ENCODE data around the gene AGPAT2.

Gene AGPAT2

GRCh38 chr9:136659861-136660784, 27.1 kb downstream of the AGPAT2 start:
- no peak for DNase-seq

GRCh38 chr9:136658849-136659535, 28.3 kb downstream of the AGPAT2 start:
- DNase-seq: no peak

- DNase-seq: no peak
Observed at GRCh38 chr9:136657974-136658848, 29.0 kb downstream of the AGPAT2 start.

GRCh38 chr9:136656795-136657611, 30.3 kb downstream of the AGPAT2 start:
- DNase-seq: no peak

GRCh38 chr9:136656183-136656738, 31.0 kb downstream of the AGPAT2 start:
- DNase-seq: no peak

GRCh38 chr9:136655536-136656182, 31.6 kb downstream of the AGPAT2 start:
- no peak for DNase-seq

GRCh38 chr9:136654820-136655535, 32.3 kb downstream of the AGPAT2 start:
- no peak for DNase-seq

GRCh38 chr9:136653323-136654079, 33.8 kb downstream of the AGPAT2 start:
- no peak for DNase-seq

GRCh38 chr9:136651860-136652259, 35.4 kb downstream of the AGPAT2 start:
- no peak for DNase-seq

GRCh38 chr9:136650648-136651047, 36.6 kb downstream of the AGPAT2 start:
- DNase-seq: no peak

- DNase-seq: no peak
Observed at GRCh38 chr9:136650021-136650420, 37.2 kb downstream of the AGPAT2 start.

GRCh38 chr9:136648751-136649150, 38.5 kb downstream of the AGPAT2 start:
- no peak for DNase-seq

GRCh38 chr9:136646827-136647711, 40.2 kb downstream of the AGPAT2 start:
- DNase-seq: no peak

- no peak for DNase-seq
Observed at GRCh38 chr9:136645903-136646754, 41.1 kb downstream of the AGPAT2 start.

GRCh38 chr9:136645352-136645902, 41.8 kb downstream of the AGPAT2 start:
- no peak for DNase-seq

GRCh38 chr9:136644593-136645351, 42.5 kb downstream of the AGPAT2 start:
- no peak for DNase-seq

- DNase-seq: peak; percentile 11
Observed at GRCh38 chr9:136644343-136644592, 43.0 kb downstream of the AGPAT2 start.

All from NCI-H1105 (cell line).